Stomach (tissue), 4 donors: ENCODE measurements around the gene CBARP.

Experiments
- CTCF ChIP-seq, 7 experiments: fragments of 450-650 bp in 4 of 7; fragments of 200-600 bp in 3 of 7; sonication (generic) in 3 of 7; IDR thresholded peaks; one replicate each; pipeline ENCODE4 v1.5.1; 2016 to 2019; ENCODE audit warnings: antibody characterized with exemption in 7 of 7, control low read depth in 2 of 7, mild to moderate bottlenecking in 1 of 7
- POLR2A ChIP-seq, 4 donors: fragments of 450-650 bp; IDR thresholded peaks; one replicate each; pipeline ENCODE4 v1.6.1; 2016; ENCODE audit warnings: antibody characterized with exemption in 4 of 4, control low read depth in 2 of 4, mild to moderate bottlenecking in 1 of 4, moderate library complexity in 1 of 4
- POLR2AphosphoS5 ChIP-seq, 3 donors: sonication (generic); formaldehyde crosslinking; IDR thresholded peaks; one replicate each; pipeline ENCODE4 v1.6.1; 2016; ENCODE audit warnings: antibody characterized with exemption in 3 of 3

- TF ChIP-seq POLR2AphosphoS5 (IDR thresholded peaks at IDR 0.05) (no peak), CTCF (IDR thresholded peaks at IDR 0.05) (no peak), POLR2A (IDR thresholded peaks at IDR 0.05) (no peak)
Measured at GRCh38 chr19:1210227-1210538, 27.6 kb downstream of the CBARP start.
